ENCODE data around the gene DCAF8L1. TPM values are rescaled to one million over a fixed set of nuclear protein-coding genes. Genes with fewer than 3 reads are reported as not detected.

The DCAF8L1 gene
- polyA plus RNA-seq, 1 of the 3 experiments (the other 2 are of a cell fraction): 0.10 TPM

- Histone ChIP-seq H3K4me1 (ENCODE audit: control insufficient read depth in 1 of 2, insufficient read depth in 2 of 2, low read depth in 1 of 2, low read length in 1 of 2) (no peaks in the 10 kb centered on the region), H2AFZ (ENCODE audit: low read depth) (no peak overlapping the region), H3K9me3 (no peaks in the 10 kb centered on the region), H3K27ac (ENCODE audit: low read depth in 2 of 2, low read length in 1 of 2) (no peak overlapping the region), H3K9ac (no peak overlapping the region), H3K9me2 (no peaks in the 10 kb centered on the region), H3K4me3 (ENCODE audit: low read depth in 2 of 2, low read length in 1 of 2) (no peak overlapping the region), H3K79me2 (ENCODE audit: insufficient read depth) (no peaks in the 10 kb centered on the region), H3F3A (replicated peaks; ENCODE audit: insufficient read depth) (no peaks in the 10 kb centered on the region), H3K4me2 (no peak overlapping the region), H3K36me3 (replicated peaks in 1 of 2; ENCODE audit: control insufficient read depth in 1 of 2, insufficient read depth in 2 of 2, low read length in 1 of 2) (no peaks in the 10 kb centered on the region), H3K27me3 (ENCODE audit: insufficient read depth) (no peaks in the 10 kb centered on the region), H4K20me1 (ENCODE audit: insufficient read depth) (no peaks in the 10 kb centered on the region)
- CTCF ChIA-PET: no interaction called here
- WGBS (ENCODE audit: low lambda C conversion rate): 0% methylated on average over 1 of the region's 1 CpG
- POLR2A ChIA-PET: no interaction called here
- no peak for TF ChIP-seq TAF1 (IDR thresholded peaks at IDR 0.05; ENCODE audit: borderline replicate concordance, low read depth, low read length)
- TF ChIP-seq MEF2A (IDR thresholded peaks at IDR 0.05; ENCODE audit: borderline replicate concordance, low read depth): no peak
- no peak for TF ChIP-seq TCF12 (IDR thresholded peaks at IDR 0.05)
- TF ChIP-seq REST (IDR thresholded peaks at IDR 0.05; ENCODE audit: low read depth, low read length): no peak
- DNase-seq: no peak
These were observed 35.6 kb upstream of the DCAF8L1 start for GRCh38 chrX:28016823-28017222.

- POLR2A ChIA-PET: no interaction called here
- H3K4me1 ChIP-seq (ENCODE audit: control insufficient read depth in 1 of 2, insufficient read depth in 2 of 2, low read depth in 1 of 2, low read length in 1 of 2): no peaks in the 10 kb centered on the region
- no peaks in the 10 kb centered on the region for H3K36me3 ChIP-seq (replicated peaks in 1 of 2; ENCODE audit: control insufficient read depth in 1 of 2, insufficient read depth in 2 of 2, low read length in 1 of 2)
- 40% methylated on average over 1 of the region's 6 CpGs for WGBS (ENCODE audit: low lambda C conversion rate)
- H3K9me2 ChIP-seq: no peaks in the 10 kb centered on the region
- no peak for DNase-seq
- no peaks in the 10 kb centered on the region for H3F3A ChIP-seq (replicated peaks; ENCODE audit: insufficient read depth)
- H3K9me3 ChIP-seq: no peaks in the 10 kb centered on the region
- H3K79me2 ChIP-seq (ENCODE audit: insufficient read depth): no peaks in the 10 kb centered on the region
- H3K4me2 ChIP-seq: no peak overlapping the region
- no peak overlapping the region for H3K27ac ChIP-seq (ENCODE audit: low read depth in 2 of 2, low read length in 1 of 2)
- CTCF ChIA-PET: no interaction called here
- no peak overlapping the region for H3K9ac ChIP-seq
- no peak overlapping the region for H2AFZ ChIP-seq (ENCODE audit: low read depth)
- H4K20me1 ChIP-seq (ENCODE audit: insufficient read depth): no peaks in the 10 kb centered on the region
- TF ChIP-seq FOXM1 (IDR thresholded peaks at IDR 0.05; ENCODE audit: low read depth) (no peak), ELF1 (IDR thresholded peaks at IDR 0.05) (no peak), GATA2 (CRISPR knock-in tag; IDR thresholded peaks at IDR 0.05) (no peak), MXI1 (IDR thresholded peaks at IDR 0.05; ENCODE audit: low read depth, low read length) (no peak), ZBTB33 (IDR thresholded peaks at IDR 0.05; ENCODE audit: borderline replicate concordance, low read depth) (no peak), USF2 (IDR thresholded peaks at IDR 0.05; ENCODE audit: borderline replicate concordance, low read depth, low read length) (no peak), POLR2AphosphoS5 (IDR thresholded peaks at IDR 0.05; ENCODE audit: low read depth, low read length) (no peak), JUND (IDR thresholded peaks at IDR 0.05) (no peak), RXRA (IDR thresholded peaks at IDR 0.05; ENCODE audit: borderline replicate concordance, low read depth) (no peak), TAF1 (IDR thresholded peaks at IDR 0.05; ENCODE audit: borderline replicate concordance, low read depth, low read length) (no peak), RAD21 (IDR thresholded peaks at IDR 0.05; ENCODE audit: low read length) (no peak), EZH2phosphoT487 (IDR thresholded peaks at IDR 0.05; ENCODE audit: borderline replicate concordance, low read depth) (no peak), FOXJ3 (CRISPR knock-in tag; IDR thresholded peaks at IDR 0.05) (no peak), FOSL2 (IDR thresholded peaks at IDR 0.05; ENCODE audit: borderline replicate concordance, low read depth) (no peak), TCF12 (IDR thresholded peaks at IDR 0.05) (no peak), GABPA (IDR thresholded peaks at IDR 0.05; ENCODE audit: low read depth) (no peak)
- H3K27me3 ChIP-seq (ENCODE audit: insufficient read depth): no peaks in the 10 kb centered on the region
- H3K4me3 ChIP-seq (ENCODE audit: low read depth in 2 of 2, low read length in 1 of 2): no peak overlapping the region
These were observed 34.7 kb upstream of the DCAF8L1 start for GRCh38 chrX:28015993-28016392.

All from SK-N-SH (cell line).